ENCODE data around the gene MYO5C.
"Not testable (repeated sequence)": the region's sequence is repeated elsewhere in the genome, so short reads cannot be mapped to it uniquely, and the experiment has no call there.

Gene MYO5C

GRCh38 chr15:52289629-52290081, 5.9 kb downstream of the MYO5C start:
- 17 to 55% methylated on average over 2 to 3 of the region's 4 CpGs for WGBS, 2 experiments (ENCODE audit: insufficient coverage in 2 of 2)
- Histone ChIP-seq H3K27ac (ENCODE audit: low read depth, low read length, severe bottlenecking) (no peak overlapping the region), H3K4me3 (ENCODE audit: extremely low read depth, insufficient read depth, low read length, poor library complexity, severe bottlenecking) (no peak overlapping the region)

DNA sequence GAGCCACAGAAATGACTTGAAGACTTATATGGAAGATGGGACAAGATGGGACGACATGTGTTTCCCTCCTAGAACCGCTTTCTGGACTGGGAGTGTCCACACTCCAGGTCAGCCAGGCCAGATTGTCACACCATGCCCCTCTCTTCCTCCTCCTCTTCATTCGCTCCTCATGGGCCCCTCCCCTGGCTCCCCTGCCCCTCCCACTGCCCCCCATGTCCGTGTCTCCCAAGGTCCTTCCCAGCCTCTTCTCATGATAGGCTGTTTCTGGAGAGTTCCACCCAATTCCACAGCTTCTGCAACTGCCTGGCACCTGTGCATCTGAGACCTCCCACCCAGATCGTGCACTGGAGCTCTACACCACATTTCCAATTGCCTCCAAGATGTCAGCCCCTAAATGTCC, 6.6 kb downstream of the MYO5C start:
- H3K4me3 ChIP-seq (ENCODE audit: extremely low read depth, insufficient read depth, low read length, poor library complexity, severe bottlenecking): no peak overlapping the region
- H3K27ac ChIP-seq (ENCODE audit: low read depth, low read length, severe bottlenecking): no peak overlapping the region
- peaks cover 3% of the 10 kb centered on the region for H3K4me1 ChIP-seq (ENCODE audit: control insufficient read depth, insufficient read depth, low read length, poor library complexity, severe bottlenecking)
- H3K36me3 ChIP-seq (ENCODE audit: control insufficient read depth, insufficient read depth, low read length): no peaks in the 10 kb centered on the region
- no peaks in the 10 kb centered on the region for H3K9me3 ChIP-seq (ENCODE audit: control insufficient read depth, low read length)
- 83 to 87% methylated on average over 3 to 5 of the region's 5 CpGs for WGBS, 2 experiments (ENCODE audit: insufficient coverage in 2 of 2)

More at GRCh38 chr15:52289629-52290081, 5.9 kb downstream of the MYO5C start:
- no peaks in the 10 kb centered on the region for H3K9me3 ChIP-seq (ENCODE audit: control insufficient read depth, low read length)
- H3K36me3 ChIP-seq (ENCODE audit: control insufficient read depth, insufficient read depth, low read length): no peaks in the 10 kb centered on the region
- peaks cover 3% of the 10 kb centered on the region for H3K4me1 ChIP-seq (ENCODE audit: control insufficient read depth, insufficient read depth, low read length, poor library complexity, severe bottlenecking)

DNA sequence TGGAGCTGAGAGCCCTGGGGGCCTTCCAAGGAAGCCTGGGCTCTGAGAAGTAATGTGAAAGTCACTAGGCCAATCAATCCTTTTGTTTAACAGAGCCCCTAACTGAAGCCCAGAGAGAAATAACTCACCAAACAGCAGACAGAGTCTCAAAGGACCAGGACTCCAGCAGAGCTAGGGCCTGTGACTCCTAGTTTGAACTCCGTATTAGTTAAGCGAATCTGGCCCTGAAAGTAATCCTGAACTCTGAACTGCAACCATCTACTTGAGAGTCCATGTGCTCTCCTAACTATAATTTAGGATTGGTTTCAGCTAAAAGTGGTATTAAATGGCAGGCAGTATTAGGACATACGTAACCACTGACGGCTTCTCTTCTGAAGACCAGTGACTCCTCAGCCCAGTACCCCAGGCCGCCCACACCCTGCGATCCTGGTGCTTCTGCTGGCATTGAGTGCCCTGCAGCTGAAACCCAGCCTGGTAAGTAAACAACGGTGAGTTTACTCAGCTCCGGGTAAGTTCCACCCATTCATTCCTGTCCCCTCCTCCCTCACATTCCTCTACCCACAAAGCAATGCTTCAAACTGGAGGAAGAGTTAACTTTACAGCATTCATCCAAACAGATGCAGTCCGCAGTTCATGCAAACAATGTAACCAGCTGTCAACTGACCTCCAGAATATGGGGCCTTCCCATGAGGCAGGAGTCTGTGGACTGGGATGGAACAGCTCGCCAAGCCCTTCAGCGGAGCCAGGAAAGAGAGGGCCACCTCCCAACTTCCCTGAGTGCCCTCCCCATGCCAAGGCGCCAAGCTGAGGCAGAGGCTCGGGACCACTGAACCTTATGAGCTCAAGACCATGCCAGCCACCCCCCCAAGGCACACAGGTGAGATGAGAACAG, 7.3 kb downstream of the MYO5C start:
- H3K4me3 ChIP-seq (ENCODE audit: extremely low read depth, insufficient read depth, low read length, poor library complexity, severe bottlenecking): no peak overlapping the region
- no peaks in the 10 kb centered on the region for H3K36me3 ChIP-seq (ENCODE audit: control insufficient read depth, insufficient read depth, low read length)
- 83 to 88% methylated on average over 10 to 12 of the region's 13 CpGs for WGBS, 2 experiments (ENCODE audit: insufficient coverage in 2 of 2)
- peaks cover 3% of the 10 kb centered on the region for H3K4me1 ChIP-seq (ENCODE audit: control insufficient read depth, insufficient read depth, low read length, poor library complexity, severe bottlenecking)
- no peaks in the 10 kb centered on the region for H3K9me3 ChIP-seq (ENCODE audit: control insufficient read depth, low read length)
- no peak overlapping the region for H3K27ac ChIP-seq (ENCODE audit: low read depth, low read length, severe bottlenecking)

DNA sequence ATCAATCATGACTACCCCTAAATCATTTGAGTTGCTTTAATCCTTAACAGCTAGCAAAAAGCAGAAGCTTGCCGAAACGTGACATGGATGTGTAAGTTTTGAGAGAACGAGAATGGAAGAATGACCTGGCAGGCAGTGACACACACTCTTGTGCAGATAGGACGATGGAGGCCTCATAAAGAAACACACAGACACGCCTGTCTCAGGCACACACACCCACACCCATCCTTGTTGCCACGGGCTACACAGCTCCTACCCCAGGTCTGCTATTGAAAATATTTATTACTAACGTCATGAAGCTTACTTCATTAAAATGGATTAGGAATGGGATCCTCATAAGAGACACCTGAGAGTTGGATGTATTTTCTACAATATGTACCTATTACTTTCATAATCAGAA, 8.5 kb downstream of the MYO5C start:
- H3K4me1 ChIP-seq (ENCODE audit: control insufficient read depth, insufficient read depth, low read length, poor library complexity, severe bottlenecking): peaks cover 3% of the 10 kb centered on the region
- H3K4me3 ChIP-seq (ENCODE audit: extremely low read depth, insufficient read depth, low read length, poor library complexity, severe bottlenecking): no peak overlapping the region
- H3K9me3 ChIP-seq (ENCODE audit: control insufficient read depth, low read length): no peaks in the 10 kb centered on the region
- H3K27ac ChIP-seq (ENCODE audit: low read depth, low read length, severe bottlenecking): no peak overlapping the region
- whole genome bisulfite sequencing, 2 experiments (ENCODE audit: insufficient coverage in 2 of 2): 90 to 100% methylated on average over 2 to 4 of the region's 7 CpGs
- H3K36me3 ChIP-seq (ENCODE audit: control insufficient read depth, insufficient read depth, low read length): no peaks in the 10 kb centered on the region

DNA sequence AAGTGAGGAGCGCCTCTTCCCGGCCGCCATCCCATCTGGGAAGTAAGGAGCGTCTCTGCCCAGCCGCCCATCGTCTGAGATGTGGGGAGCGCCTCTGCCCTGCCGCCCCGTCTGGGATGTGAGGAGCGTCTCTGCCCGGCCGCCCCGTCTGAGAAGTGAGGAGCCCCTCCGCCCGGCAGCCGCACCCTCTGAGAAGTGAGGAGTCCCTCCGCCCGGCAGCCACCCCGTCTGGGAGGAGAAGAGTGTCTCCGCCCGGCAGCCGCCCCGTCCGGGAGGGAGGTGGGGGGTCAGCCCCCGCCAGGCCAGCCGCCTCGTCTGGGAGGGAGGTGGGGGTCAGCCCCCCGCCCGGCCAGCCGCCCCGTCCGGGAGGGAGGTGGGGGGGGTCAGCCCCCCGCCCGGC, 9.7 kb downstream of the MYO5C start:
- not testable (repeated sequence) for H3K9me3 ChIP-seq (ENCODE audit: control insufficient read depth, low read length); H3K4me1 ChIP-seq (ENCODE audit: control insufficient read depth, insufficient read depth, low read length, poor library complexity, severe bottlenecking)
- WGBS, 2 experiments (ENCODE audit: insufficient coverage in 2 of 2): 76 to 94% methylated on average over 3 of the region's 34 CpGs

DNA sequence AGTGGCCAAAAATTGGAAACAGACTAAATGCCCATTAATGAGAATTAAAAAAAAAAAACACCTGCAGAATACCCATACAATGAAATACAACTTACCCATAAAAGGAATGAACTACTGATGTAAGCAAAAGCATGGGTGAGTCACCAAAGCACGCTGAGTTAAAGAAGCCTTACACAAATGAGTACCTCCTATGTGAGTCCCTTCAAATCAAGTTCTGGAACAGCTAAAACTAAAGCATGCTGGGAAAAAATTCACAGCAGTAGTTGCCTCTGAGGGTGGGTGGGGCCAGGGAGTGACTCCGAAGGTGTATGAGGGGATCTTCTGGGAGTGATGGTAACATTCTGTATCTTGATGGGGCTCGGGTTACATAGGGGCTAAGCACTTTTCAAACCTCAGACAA, 11.4 kb downstream of the MYO5C start:
- no peak overlapping the region for H3K27ac ChIP-seq (ENCODE audit: low read depth, low read length, severe bottlenecking)
- H3K4me1 ChIP-seq (ENCODE audit: control insufficient read depth, insufficient read depth, low read length, poor library complexity, severe bottlenecking): no peaks in the 10 kb centered on the region
- H3K4me3 ChIP-seq (ENCODE audit: extremely low read depth, insufficient read depth, low read length, poor library complexity, severe bottlenecking): no peak overlapping the region
- no peaks in the 10 kb centered on the region for H3K36me3 ChIP-seq (ENCODE audit: control insufficient read depth, insufficient read depth, low read length)
- 100% methylated on average over 1 of the region's 3 CpGs for WGBS, 2 experiments (ENCODE audit: insufficient coverage in 2 of 2)
- no peaks in the 10 kb centered on the region for H3K9me3 ChIP-seq (ENCODE audit: control insufficient read depth, low read length)

More for the DNA sequence above, 9.7 kb downstream of the MYO5C start:
- H3K4me3 ChIP-seq (ENCODE audit: extremely low read depth, insufficient read depth, low read length, poor library complexity, severe bottlenecking); H3K27ac ChIP-seq (ENCODE audit: low read depth, low read length, severe bottlenecking); H3K36me3 ChIP-seq (ENCODE audit: control insufficient read depth, insufficient read depth, low read length): not testable (repeated sequence)

DNA sequence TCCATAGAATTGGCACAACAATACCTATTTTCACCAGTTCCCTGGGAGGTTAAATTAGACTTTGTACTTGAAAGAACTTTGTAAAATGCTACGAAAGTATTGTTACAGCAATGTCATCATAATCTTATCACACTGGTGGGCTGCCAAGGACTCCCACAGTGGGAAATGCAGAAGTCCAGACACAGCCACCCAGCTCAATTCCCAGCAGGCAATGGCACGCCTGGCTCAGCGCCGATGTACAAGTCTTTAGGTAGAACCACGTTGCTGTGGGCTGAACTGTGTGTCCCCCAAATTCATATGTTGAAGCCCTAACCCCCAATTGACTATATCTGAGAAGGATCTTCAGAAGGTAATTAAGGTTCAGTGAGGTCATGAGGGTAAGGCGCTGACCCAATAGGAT, 12.3 kb downstream of the MYO5C start:
- H3K4me3 ChIP-seq (ENCODE audit: extremely low read depth, insufficient read depth, low read length, poor library complexity, severe bottlenecking): no peak overlapping the region
- no peak overlapping the region for H3K27ac ChIP-seq (ENCODE audit: low read depth, low read length, severe bottlenecking)
- no peaks in the 10 kb centered on the region for H3K36me3 ChIP-seq (ENCODE audit: control insufficient read depth, insufficient read depth, low read length)
- 93 to 96% methylated on average over 3 to 4 of the region's 6 CpGs for WGBS, 2 experiments (ENCODE audit: insufficient coverage in 2 of 2)
- H3K9me3 ChIP-seq (ENCODE audit: control insufficient read depth, low read length): no peaks in the 10 kb centered on the region
- no peaks in the 10 kb centered on the region for H3K4me1 ChIP-seq (ENCODE audit: control insufficient read depth, insufficient read depth, low read length, poor library complexity, severe bottlenecking)

DNA sequence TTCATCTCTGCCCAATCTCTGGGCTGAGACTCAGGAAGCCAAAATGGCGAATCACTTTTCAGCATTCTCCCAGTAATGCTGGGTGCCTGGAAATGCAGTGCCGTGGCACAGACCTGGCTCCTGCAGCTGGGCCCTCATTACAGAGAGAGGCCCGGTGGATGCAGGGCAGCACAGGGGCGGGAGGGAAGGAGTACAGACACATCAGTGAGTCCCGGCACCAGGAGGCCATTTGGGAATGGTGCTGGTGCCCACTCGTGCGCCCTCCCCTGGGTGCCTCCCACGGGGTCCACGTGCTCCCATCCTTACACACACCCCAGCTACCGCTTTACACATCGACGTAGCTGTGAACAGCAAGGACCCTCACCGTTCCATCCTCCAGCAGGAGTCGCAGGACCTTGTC, 13.2 kb downstream of the MYO5C start:
- no peaks in the 10 kb centered on the region for H3K9me3 ChIP-seq (ENCODE audit: control insufficient read depth, low read length)
- WGBS, 2 experiments (ENCODE audit: insufficient coverage in 2 of 2): 92 to 95% methylated on average over 13 to 14 of the region's 14 CpGs
- no peak overlapping the region for H3K4me3 ChIP-seq (ENCODE audit: extremely low read depth, insufficient read depth, low read length, poor library complexity, severe bottlenecking)
- no peaks in the 10 kb centered on the region for H3K36me3 ChIP-seq (ENCODE audit: control insufficient read depth, insufficient read depth, low read length)
- H3K27ac ChIP-seq (ENCODE audit: low read depth, low read length, severe bottlenecking): no peak overlapping the region
- H3K4me1 ChIP-seq (ENCODE audit: control insufficient read depth, insufficient read depth, low read length, poor library complexity, severe bottlenecking): no peaks in the 10 kb centered on the region

- 87 to 95% methylated on average over 9 to 10 of the region's 10 CpGs for WGBS, 2 experiments (ENCODE audit: insufficient coverage in 2 of 2)
- Histone ChIP-seq H3K27ac (ENCODE audit: low read depth, low read length, severe bottlenecking) (no peak overlapping the region), H3K36me3 (ENCODE audit: control insufficient read depth, insufficient read depth, low read length) (no peaks in the 10 kb centered on the region), H3K4me3 (ENCODE audit: extremely low read depth, insufficient read depth, low read length, poor library complexity, severe bottlenecking) (no peak overlapping the region), H3K9me3 (ENCODE audit: control insufficient read depth, low read length) (no peaks in the 10 kb centered on the region), H3K4me1 (ENCODE audit: control insufficient read depth, insufficient read depth, low read length, poor library complexity, severe bottlenecking) (no peaks in the 10 kb centered on the region)
These were observed 14.2 kb downstream of the MYO5C start for GRCh38 chr15:52281085-52282035.

DNA sequence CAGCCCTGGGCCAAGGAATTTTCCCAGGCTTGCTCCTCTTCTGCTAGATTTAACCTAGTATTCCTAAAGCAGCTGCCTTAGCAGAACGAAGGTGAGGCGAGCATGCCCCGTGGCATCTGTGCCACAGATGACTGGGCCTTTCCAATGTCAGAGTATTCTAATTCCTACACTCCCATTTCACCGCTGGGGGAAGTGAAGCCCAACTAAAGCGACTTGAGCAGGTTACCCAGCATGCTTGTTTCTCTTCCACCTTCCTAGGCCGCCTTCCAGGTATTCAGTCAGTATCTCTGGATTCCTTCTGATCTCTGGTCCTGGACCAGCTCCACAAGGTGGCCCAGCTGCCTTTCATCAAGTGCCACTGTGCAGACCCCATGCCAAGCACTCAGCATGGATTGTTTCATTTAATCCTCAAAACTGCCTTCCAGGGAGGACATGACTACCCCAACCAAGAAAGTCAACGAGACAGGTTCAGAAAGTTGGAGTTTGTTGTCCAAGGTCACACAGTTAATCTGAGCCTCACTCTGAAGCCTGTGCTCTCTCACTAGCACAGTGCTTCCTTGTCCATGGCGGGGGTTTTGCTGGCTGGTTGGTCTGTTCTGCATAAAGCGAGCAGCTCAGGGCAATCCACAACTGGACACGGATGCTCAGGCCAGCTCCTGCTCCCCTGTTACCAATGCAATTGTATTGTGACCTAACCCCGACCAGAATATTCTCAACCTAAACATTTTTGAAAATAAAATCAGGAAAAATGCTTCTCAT, 15.1 kb downstream of the MYO5C start:
- H3K4me1 ChIP-seq (ENCODE audit: control insufficient read depth, insufficient read depth, low read length, poor library complexity, severe bottlenecking): no peaks in the 10 kb centered on the region
- no peaks in the 10 kb centered on the region for H3K9me3 ChIP-seq (ENCODE audit: control insufficient read depth, low read length)
- H3K36me3 ChIP-seq (ENCODE audit: control insufficient read depth, insufficient read depth, low read length): no peaks in the 10 kb centered on the region
- H3K27ac ChIP-seq (ENCODE audit: low read depth, low read length, severe bottlenecking): no peak overlapping the region
- whole genome bisulfite sequencing, 2 experiments (ENCODE audit: insufficient coverage in 2 of 2): 93 to 95% methylated on average over 9 to 11 of the region's 11 CpGs
- H3K4me3 ChIP-seq (ENCODE audit: extremely low read depth, insufficient read depth, low read length, poor library complexity, severe bottlenecking): no peak overlapping the region

All from mesodermal cell (in vitro differentiated cells).